Measurements from ENCODE around the gene NRN1. TPM values are rescaled to one million over a fixed set of nuclear protein-coding genes. Genes with fewer than 3 reads are reported as not detected.
"Not testable (repeated sequence)": the region's sequence is repeated elsewhere in the genome, so short reads cannot be mapped to it uniquely, and the experiment has no call there.

NRN1 gene, protein sequence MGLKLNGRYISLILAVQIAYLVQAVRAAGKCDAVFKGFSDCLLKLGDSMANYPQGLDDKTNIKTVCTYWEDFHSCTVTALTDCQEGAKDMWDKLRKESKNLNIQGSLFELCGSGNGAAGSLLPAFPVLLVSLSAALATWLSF
- 10 to 100 TPM in 1 of 2 donors, 1 to 10 TPM in 1; 1.1 to 14.7 TPM for total RNA-seq

DNA sequence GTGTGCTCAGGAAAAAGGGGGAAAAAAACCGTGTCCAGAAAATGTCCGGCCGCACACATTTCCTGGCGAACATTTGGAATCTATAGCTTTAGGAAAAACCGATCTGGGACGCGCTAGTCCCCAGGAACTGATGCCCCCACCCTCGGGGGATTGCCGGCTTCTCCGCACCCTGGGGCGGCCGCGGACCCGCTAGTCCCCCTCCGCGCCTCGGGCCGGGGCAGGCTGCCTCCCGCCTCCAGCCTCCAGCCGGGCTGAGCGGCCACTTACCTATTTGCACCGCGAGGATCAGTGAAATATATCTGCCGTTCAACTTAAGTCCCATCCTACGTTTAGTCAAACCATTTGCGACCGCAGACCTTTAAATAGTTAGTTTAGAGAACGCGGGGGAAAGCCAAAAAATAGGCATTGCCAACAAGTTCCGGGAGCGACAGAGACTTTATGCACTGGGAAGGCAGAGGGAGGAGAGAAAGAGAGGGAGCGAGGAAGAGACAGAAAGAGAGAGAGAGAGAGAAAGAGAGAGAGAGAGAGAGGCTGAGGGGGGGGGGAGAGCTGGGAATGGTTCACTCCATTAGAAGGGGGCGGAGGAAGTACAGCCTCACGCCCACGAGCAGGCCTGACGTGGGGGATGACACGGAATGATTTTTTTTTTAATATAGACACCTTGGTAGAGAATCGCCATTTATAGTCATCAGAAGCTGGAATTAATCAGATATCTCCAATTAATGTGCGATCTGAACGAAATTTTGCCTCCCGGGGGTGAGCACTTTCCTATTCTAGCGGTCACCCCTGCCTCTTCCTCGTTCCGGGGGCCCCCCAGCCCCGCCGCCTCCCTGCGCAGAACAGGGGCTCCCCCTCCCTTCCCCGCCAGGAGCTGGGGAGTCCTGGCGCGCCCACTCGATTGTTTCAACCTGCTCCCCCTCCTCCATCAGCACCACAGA, at the start of gene NRN1:
NRN1 (minus strand) TSS at position 498 of the 938 bp plus-strand sequence; CDS start at position 322, 176 bp downstream.
- peak within 1 kb of the TSS; percentile 85 for H3K4me3 Mint-ChIP-seq
- no peaks in the 10 kb centered on the region for H3K9me3 Mint-ChIP-seq
- peaks cover 51% of the 10 kb centered on the region for H3K27me3 Mint-ChIP-seq
- peaks cover 32% of the 10 kb centered on the region for H3K4me1 Mint-ChIP-seq
- ATAC-seq (replicated peaks): peak; percentile 12
- peaks cover 52% of the 10 kb centered on the region for H3K36me3 Mint-ChIP-seq (ENCODE audit: low read depth)
- peak within 1 kb of the TSS; percentile 92 for H3K27ac Mint-ChIP-seq

DNA sequence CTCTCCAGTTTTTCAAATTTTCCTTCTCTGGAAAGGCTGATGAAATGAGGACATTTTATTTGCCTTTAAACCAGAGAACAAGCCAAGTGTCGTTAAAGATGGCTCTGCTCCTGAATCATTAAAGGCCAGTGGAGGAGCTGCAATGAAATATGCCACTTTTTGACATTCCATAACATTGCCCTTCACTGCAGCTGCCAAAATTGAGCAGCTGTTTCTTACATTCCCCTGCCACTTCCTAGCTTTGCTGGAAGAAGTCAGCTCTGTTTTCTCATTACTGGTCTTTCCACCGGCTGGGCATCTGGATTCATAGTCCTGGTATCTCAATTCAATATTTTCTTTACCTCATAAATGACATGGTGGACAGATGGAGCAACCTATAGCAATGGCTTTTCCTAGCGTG, 45.5 kb upstream of the NRN1 start:
- H3K27me3 Mint-ChIP-seq: peaks cover 41% of the 10 kb centered on the region
- no peak for ATAC-seq (replicated peaks)
- no peak overlapping the region for H3K27ac Mint-ChIP-seq
- no peak overlapping the region for H3K4me3 Mint-ChIP-seq
- H3K9me3 Mint-ChIP-seq: no peaks in the 10 kb centered on the region
- no peaks in the 10 kb centered on the region for H3K36me3 Mint-ChIP-seq (ENCODE audit: low read depth)
- H3K4me1 Mint-ChIP-seq: no peaks in the 10 kb centered on the region

DNA sequence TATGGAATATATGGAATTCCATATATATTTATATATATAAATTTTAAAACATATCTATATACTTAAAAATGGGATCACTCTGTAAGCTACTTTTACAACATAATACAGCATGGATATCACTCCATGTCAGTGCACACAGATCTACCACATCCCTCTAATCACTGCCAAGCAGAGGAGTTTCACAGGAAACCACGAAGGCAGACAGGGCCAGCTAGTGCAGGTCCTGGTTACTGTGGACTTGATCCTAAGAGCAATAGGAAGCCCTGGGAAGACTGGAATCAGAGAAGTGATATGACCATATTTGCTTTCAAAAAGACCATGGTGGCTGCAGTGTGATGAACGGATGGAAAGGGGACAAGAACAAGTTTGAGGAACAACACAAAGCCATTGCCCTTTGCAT, 40.0 kb upstream of the NRN1 start:
- no peaks in the 10 kb centered on the region for H3K4me1 Mint-ChIP-seq
- peaks cover 24% of the 10 kb centered on the region for H3K27me3 Mint-ChIP-seq
- ATAC-seq (replicated peaks): no peak
- H3K36me3 Mint-ChIP-seq (ENCODE audit: low read depth): no peaks in the 10 kb centered on the region
- no peak overlapping the region for H3K27ac Mint-ChIP-seq
- H3K4me3 Mint-ChIP-seq: no peak overlapping the region
- H3K9me3 Mint-ChIP-seq: no peaks in the 10 kb centered on the region

DNA sequence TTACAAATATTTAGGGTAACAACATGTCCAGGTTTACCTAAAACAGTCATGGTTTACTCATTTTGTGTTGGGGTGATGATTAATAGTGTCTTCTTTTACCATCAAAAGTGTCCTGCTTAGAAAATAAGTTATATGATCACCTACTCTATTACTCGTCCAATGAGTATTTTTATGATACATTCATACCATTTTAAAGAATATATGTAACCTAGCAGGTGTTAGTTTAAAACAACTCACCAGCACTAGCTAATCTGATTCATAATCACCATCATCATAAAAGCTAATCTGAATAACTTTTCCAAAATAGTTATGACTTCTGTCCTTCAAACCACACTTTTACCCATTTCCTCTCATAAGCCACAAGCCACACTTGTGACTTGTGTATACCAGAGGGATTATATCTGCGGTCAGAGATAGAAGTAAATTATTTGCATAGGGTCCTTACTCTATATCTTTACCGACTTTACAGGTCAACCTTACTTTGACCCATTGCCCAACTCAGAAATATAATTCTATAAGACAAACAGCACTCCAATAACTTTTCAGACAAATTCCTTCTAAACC, 33.3 kb upstream of the NRN1 start:
- Mint-ChIP-seq H3K36me3 (ENCODE audit: low read depth) (no peaks in the 10 kb centered on the region), H3K27ac (no peak overlapping the region), H3K4me3 (no peak overlapping the region), H3K9me3 (no peaks in the 10 kb centered on the region), H3K27me3 (peaks cover 23% of the 10 kb centered on the region), H3K4me1 (no peaks in the 10 kb centered on the region)
- peak; percentile 62 for ATAC-seq (replicated peaks)

DNA sequence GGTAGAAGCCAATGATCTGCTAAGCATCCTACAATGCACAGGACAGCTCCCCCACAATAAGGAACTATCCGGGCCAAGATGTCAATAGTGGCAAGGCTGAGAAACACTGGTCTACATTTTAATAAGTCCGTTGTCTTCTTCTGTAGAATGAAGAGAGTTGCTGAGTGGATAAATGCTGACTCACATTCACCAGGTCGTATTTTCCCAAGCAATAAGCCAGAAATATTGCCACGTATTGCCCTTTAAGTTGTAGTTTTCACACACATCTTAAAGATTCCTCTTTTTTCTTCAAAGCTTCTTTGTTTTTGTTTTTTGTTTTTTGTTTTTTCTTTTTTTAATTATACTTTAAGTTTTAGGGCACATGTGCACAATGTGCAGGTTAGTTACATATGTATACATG, 30.5 kb upstream of the NRN1 start:
- Mint-ChIP-seq H3K27ac (no peak overlapping the region), H3K4me1 (no peaks in the 10 kb centered on the region), H3K36me3 (ENCODE audit: low read depth) (no peaks in the 10 kb centered on the region), H3K27me3 (peaks cover 17% of the 10 kb centered on the region), H3K4me3 (no peak overlapping the region), H3K9me3 (no peaks in the 10 kb centered on the region)
- no peak for ATAC-seq (replicated peaks)

DNA sequence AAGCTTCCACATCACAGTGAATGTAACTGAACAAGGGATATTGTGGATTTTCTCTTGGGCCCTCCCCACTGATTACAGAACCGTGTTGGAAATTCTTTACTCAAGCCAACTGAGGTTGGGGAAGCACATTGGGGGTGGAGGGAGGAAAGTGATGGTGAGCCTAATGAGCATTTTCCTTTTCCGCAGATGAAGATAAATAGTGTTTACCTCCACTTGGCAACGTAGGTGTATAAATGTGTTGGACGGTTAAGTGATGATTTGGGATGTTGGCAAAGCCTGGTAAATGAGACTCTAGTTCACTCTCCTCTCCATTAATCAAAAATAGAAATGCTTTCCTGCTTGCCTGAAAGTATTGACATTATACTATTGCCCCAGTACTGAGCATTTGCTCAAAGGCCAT, 27.1 kb upstream of the NRN1 start:
- no peak overlapping the region for H3K4me3 Mint-ChIP-seq
- H3K36me3 Mint-ChIP-seq (ENCODE audit: low read depth): no peaks in the 10 kb centered on the region
- no peaks in the 10 kb centered on the region for H3K4me1 Mint-ChIP-seq
- no peak for ATAC-seq (replicated peaks)
- no peaks in the 10 kb centered on the region for H3K9me3 Mint-ChIP-seq
- no peak overlapping the region for H3K27ac Mint-ChIP-seq
- H3K27me3 Mint-ChIP-seq: peaks cover 20% of the 10 kb centered on the region

DNA sequence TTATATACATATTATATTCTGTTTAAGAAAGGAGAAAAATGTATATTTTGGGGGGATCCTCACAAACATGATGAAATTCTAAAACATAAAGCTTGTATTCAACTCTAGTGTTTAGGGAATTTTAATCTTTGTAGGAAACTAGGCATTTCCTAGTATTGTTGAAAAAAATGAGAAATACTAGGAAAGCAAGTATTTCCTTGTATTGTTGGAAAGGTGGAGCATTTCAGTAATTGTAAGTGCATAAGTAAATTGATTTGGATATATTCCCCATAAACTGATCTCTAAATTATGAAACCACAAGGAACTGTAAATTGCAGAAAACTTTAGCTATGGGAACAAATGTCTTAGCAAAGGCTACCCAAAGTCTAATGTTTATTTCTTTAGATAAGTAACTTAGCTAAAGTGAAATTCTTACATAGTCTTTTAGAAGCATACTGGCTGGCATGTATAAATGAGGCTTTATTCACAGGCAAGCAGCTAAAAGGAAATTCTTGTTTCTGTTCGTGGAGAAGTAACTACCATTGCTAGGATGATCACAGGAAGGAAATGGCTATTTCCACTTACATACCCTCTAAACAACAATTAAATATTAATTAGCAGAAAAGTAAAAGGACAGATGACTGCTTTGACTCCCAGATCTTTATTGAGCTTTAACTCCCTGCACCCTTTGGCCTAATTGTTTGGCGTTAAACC, 19.9 kb upstream of the NRN1 start:
- no peaks in the 10 kb centered on the region for H3K9me3 Mint-ChIP-seq
- H3K4me3 Mint-ChIP-seq: no peak overlapping the region
- no peak for ATAC-seq (replicated peaks)
- no peaks in the 10 kb centered on the region for H3K4me1 Mint-ChIP-seq
- H3K36me3 Mint-ChIP-seq (ENCODE audit: low read depth): no peaks in the 10 kb centered on the region
- H3K27me3 Mint-ChIP-seq: peaks cover 57% of the 10 kb centered on the region
- H3K27ac Mint-ChIP-seq: no peak overlapping the region

DNA sequence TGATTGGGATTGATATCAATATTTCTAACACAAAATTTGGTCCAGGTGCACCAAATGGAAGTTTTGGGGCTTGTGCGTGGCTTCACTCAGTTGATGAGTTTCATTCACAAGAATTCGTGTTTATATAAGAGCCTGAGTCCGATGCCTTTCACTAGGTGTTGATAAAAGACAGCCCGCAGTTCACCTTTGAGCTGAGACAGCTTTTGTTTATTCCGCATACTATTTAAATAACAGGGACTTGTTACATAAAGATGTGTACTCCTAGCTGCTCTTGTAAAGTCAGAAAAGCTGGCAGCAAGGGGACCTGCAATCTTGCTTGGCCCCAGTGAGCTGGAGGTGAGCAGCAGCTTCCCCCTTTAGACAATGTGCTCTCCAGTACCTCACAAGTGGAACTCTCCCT, 19.0 kb upstream of the NRN1 start:
- Mint-ChIP-seq H3K4me3 (no peak overlapping the region), H3K4me1 (no peaks in the 10 kb centered on the region), H3K36me3 (ENCODE audit: low read depth) (no peaks in the 10 kb centered on the region), H3K27ac (no peak overlapping the region), H3K9me3 (no peaks in the 10 kb centered on the region), H3K27me3 (peaks cover 65% of the 10 kb centered on the region)
- no peak for ATAC-seq (replicated peaks)

DNA sequence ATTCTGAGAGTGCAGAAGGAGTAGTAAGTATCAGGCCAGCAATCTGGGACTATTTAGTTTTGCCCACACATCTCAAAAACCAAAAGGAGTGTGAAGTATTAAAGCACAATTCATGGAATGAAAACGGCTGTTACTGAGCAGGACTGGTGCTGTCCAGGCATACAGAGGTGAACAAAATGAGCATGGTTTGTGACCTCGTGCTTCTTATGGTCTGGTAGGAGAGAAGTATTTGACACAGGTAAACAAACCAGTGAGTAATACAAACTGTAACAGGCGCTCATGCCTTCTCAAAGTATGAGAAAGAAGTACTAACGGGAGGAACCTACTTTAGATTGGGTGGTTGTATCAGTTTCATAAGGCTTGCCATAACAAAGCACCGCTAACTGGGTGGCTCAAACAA, 17.5 kb upstream of the NRN1 start:
- Mint-ChIP-seq H3K4me3 (no peak overlapping the region), H3K27ac (no peak overlapping the region), H3K36me3 (ENCODE audit: low read depth) (no peaks in the 10 kb centered on the region), H3K9me3 (no peaks in the 10 kb centered on the region), H3K4me1 (no peaks in the 10 kb centered on the region), H3K27me3 (peaks cover 55% of the 10 kb centered on the region)
- ATAC-seq (replicated peaks): no peak

DNA sequence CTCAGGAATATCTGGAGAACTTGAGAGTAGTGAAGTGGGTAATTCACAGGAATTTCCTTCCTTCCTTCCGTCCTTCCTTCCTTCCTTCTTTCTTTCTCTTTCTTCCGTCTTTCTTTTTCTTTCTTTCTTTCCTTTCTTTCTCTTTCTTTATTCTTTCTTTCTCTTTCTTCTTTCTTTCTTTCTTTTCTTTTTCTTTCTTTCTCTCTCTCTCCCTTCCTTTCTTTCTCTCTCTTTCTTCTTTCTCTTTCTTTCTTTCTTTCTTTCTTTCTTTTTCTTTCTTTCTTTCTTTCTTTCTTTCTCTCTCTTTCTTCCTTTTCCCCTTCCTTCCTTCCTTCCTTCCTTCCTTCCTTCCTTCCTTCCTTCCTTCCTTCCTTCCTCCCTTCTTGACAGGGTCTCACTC, 16.1 kb upstream of the NRN1 start:
- H3K36me3 Mint-ChIP-seq (ENCODE audit: low read depth); H3K27ac Mint-ChIP-seq; ATAC-seq (replicated peaks); H3K9me3 Mint-ChIP-seq; H3K4me1 Mint-ChIP-seq; H3K4me3 Mint-ChIP-seq: not testable (repeated sequence)
- H3K27me3 Mint-ChIP-seq: peaks cover 67% of the 10 kb centered on the region

DNA sequence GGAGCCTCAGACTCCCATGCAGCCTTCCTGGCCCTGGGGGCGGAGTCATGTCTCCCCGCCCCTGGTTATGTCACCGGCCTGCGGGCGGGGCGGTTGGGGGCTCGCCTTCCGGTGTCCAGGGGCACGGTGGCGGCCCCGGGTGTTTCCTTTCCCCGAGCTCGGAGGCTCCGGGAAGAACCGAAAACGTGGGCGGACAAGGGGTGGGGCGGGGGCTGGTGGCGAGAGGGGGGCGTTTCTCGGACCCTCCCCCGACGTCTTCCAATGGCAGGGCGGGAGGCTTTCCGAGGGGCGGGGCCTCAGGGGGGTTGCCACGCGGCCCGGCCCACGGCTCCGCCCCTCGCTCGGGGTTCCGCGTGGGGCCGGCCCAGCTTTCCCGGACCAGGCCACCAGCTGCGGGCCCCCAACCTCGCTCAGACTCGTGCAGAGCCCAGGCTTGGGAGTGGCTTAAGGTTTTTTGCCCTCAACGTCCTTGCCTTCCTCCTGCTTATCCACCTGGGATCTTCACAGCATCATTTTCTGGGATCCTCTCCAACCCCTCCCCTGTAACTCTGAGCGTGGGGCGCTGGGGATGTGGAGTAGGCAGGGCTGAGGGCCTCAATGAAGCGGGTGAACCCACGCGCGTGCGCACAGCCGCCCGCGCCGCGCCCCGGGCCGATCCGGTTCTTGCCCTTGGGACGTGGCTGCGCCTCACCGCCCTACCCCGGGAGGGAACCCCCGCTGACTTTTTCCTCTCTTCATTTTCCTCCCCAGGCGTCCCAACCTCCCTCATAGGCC, 2.1 kb upstream of the NRN1 start:
- peaks cover 56% of the 10 kb centered on the region for H3K27me3 Mint-ChIP-seq
- H3K36me3 Mint-ChIP-seq (ENCODE audit: low read depth): peaks cover 41% of the 10 kb centered on the region
- H3K4me3 Mint-ChIP-seq: peak overlapping the region; percentile 85
- no peaks in the 10 kb centered on the region for H3K9me3 Mint-ChIP-seq
- H3K27ac Mint-ChIP-seq: peak overlapping the region; percentile 92
- peak; percentile 70 for ATAC-seq (replicated peaks)
- peaks cover 28% of the 10 kb centered on the region for H3K4me1 Mint-ChIP-seq

DNA sequence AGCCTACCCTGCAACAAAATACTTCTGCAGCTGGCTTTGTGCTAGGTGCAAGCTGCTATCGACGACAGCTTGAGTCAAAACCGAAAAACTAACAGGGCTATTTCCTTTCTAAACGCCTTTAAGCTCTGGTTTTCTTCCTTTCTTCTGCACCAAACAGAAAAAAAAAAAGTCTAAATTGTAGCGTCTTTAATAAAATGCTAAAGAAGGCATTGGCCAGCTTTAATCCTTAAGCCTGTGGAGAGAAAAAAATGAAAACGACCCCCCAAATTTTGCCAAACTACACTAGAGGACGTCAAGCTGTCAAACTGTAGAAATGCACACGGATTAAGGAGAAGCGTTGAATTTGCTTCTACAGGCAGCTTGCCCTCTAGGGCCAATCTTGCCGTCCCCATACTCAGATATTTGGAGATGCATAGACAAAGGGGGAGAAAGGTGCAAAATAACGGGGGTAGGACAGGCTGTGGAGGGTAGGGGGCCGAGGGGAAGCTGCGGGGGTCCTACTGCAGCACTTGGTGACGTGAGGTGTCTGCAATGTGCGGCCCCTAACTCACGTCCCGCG, 1.4 kb upstream of the NRN1 start:
- peaks cover 53% of the 10 kb centered on the region for H3K27me3 Mint-ChIP-seq
- peak overlapping the region; percentile 92 for H3K27ac Mint-ChIP-seq
- H3K9me3 Mint-ChIP-seq: no peaks in the 10 kb centered on the region
- peaks cover 28% of the 10 kb centered on the region for H3K4me1 Mint-ChIP-seq
- peak; percentile 13 for ATAC-seq (replicated peaks)
- peak overlapping the region; percentile 85 for H3K4me3 Mint-ChIP-seq
- H3K36me3 Mint-ChIP-seq (ENCODE audit: low read depth): peaks cover 43% of the 10 kb centered on the region

DNA sequence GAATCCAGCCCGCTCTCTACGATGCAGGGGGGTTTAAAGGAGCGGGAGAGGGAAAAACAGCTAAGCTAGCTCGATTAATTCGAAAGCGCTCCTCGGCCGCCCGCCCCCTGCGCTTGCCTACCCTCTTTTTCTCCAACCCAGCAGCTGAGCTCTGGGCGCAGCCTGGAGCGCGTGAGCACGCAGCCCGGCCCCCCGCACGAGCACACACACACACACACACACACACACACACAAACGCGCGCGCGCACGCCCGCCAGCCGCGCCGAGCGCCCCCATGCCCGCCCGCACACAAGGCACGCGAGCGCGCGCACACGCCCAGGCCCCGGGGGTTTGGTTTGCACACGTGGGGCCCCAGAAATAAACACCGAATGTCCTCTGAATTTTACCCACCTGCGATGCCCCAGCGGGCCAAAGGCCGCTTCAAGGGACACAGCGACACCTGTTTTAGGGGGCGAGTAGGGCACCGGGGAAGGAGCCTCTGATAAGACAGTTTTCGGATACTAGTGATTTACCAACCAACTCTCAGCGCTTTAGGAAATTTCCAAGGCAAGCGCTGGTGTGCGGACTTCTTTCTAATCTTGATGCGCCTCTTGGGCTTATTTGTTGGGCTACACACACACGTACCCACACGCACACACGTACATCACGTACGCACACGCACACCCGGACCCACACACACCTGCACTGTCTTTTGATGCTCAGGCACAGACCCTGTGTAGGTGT, 802 bp upstream of the NRN1 start:
- peak; percentile 51 for ATAC-seq (replicated peaks)
- peaks cover 32% of the 10 kb centered on the region for H3K4me1 Mint-ChIP-seq
- H3K9me3 Mint-ChIP-seq: no peaks in the 10 kb centered on the region
- peak overlapping the region; percentile 92 for H3K27ac Mint-ChIP-seq
- H3K4me3 Mint-ChIP-seq: peak overlapping the region; percentile 85
- peaks cover 49% of the 10 kb centered on the region for H3K36me3 Mint-ChIP-seq (ENCODE audit: low read depth)
- H3K27me3 Mint-ChIP-seq: peaks cover 53% of the 10 kb centered on the region
